Anterior cingulate cortex (tissue), 58 donors: Measurements from ENCODE around the gene NAT14.
"Not testable (repeated sequence)": the region's sequence is repeated elsewhere in the genome, so short reads cannot be mapped to it uniquely, and the experiment has no call there.

Source experiments
- DNase-seq, 58 donors: peaks; one replicate each; lab custom pipeline; 2025; lab: John Stamatoyannopoulos, UW

Gene NAT14

GRCh38 chr19:55527197-55528029 is 42.4 kb downstream of the NAT14 start:
- no peak for DNase-seq

- DNase-seq: peak in 5 of 58 donors; percentile 0 to 22 (median 8)
Measured at GRCh38 chr19:55528030-55528803, 43.2 kb downstream of the NAT14 start.

GRCh38 chr19:55529636-55530234 is 44.7 kb downstream of the NAT14 start:
- no peak for DNase-seq

GRCh38 chr19:55530996-55531395 is 46.0 kb downstream of the NAT14 start:
- no peak for DNase-seq

GRCh38 chr19:55534280-55534679 is 49.3 kb downstream of the NAT14 start:
- not testable (repeated sequence) for DNase-seq

GRCh38 chr19:55535173-55535964 is 50.4 kb downstream of the NAT14 start:
- DNase-seq: no peak

GRCh38 chr19:55535965-55536350 is 51.0 kb downstream of the NAT14 start:
- no peak for DNase-seq

GRCh38 chr19:55536366-55536765 is 51.4 kb downstream of the NAT14 start:
- DNase-seq: no peak
